ENCODE measurements around the gene ZSWIM3. TPM values are rescaled to one million over a fixed set of nuclear protein-coding genes. Genes with fewer than 3 reads are reported as not detected.
A peak's percentile ranks its signal among the peaks of the same experiment; 100 is the strongest.

The ZSWIM3 gene
- total and polyA plus RNA-seq, 2 of the 13 experiments (the other 11 are each of a cell fraction or from before 2014, with no cell fraction given): 5.2 to 5.8 TPM

DNA sequence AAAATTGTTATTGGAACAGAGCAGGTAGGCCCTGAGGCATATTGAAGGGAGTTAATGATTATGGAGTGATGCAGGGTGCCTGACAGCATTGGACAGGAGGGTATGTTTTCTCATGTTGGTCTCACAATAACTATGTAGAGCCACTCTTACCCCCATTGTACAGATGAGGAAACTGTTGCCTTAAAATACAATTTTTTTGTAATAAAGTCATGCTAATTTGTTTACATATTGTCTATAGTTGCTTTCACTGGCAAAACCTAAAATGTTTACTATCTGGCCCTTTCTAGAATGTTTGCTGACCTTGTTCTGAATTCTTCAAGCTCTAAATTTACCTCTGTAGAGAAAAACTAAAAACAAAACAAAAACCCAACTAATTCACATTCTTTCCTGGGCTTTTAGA lies 5.9 kb upstream of the ZSWIM3 start:
- H3K27ac ChIP-seq (ENCODE audit: extremely low read length, insufficient read depth, low read length): no peak overlapping the region
- ATAC-seq: no peak
- H3K9me3 ChIP-seq (ENCODE audit: low read length): no peaks in the 10 kb centered on the region
- H3K4me1 ChIP-seq (ENCODE audit: insufficient read depth, low read length): peaks cover 8% of the 10 kb centered on the region
- intact Hi-C loops (cut with micrococcal nuclease; ENCODE audit: unreplicated experiment): no loop called here
- no peaks in the 10 kb centered on the region for H4K20me1 ChIP-seq (ENCODE audit: insufficient read depth, low read length)
- H3K4me2 ChIP-seq (ENCODE audit: low read depth, low read length): no peak overlapping the region
- in situ Hi-C loops (cut with HindIII; ENCODE audit: extremely low pct_ligation_motif_present, low pct_unique_long_range_greater_than_20kb): no loop called here
- TF ChIP-seq TSC22D2 (CRISPR knock-in tag; IDR thresholded peaks at IDR 0.05; ENCODE audit: borderline replicate concordance) (no peak), FOXP1 (IDR thresholded peaks at IDR 0.05) (no peak), FOXP1 (CRISPR knock-in tag; IDR thresholded peaks at IDR 0.05) (no peak), RBFOX2 (IDR thresholded peaks at IDR 0.05; ENCODE audit: low read depth, low read length) (peak; percentile 30; the same call in 1 of the 2 replicates), TBX3 (IDR thresholded peaks at IDR 0.05; ENCODE audit: borderline replicate concordance) (no peak)
- H3K4me3 ChIP-seq (replicated peaks in 1 of 3; ENCODE audit: insufficient read depth in 1 of 3, low read depth in 2 of 3, low read length in 3 of 3): no peak overlapping the region
- POLR2A ChIA-PET: interaction anchor here (1.8 to 2.7 kb wide), 2 partner anchors 18 to 39 kb away, joined by 8 to 17 read pairs; partner anchors contain the start of genes CTSA, NEURL2 and SNX21
- no peaks in the 10 kb centered on the region for H3K27me3 ChIP-seq (ENCODE audit: control insufficient read depth in 1 of 2, insufficient read depth in 2 of 2, low read length in 2 of 2)
- DNase-seq (ENCODE audit: low spot score): no peak
- H3K9ac ChIP-seq (ENCODE audit: insufficient read depth, low read depth, low read length): no peak overlapping the region
- H3K36me3 ChIP-seq (replicated peaks in 1 of 2; ENCODE audit: control insufficient read depth in 1 of 2, insufficient read depth in 2 of 2, low read length in 2 of 2): peaks cover 2 to 5% of the 10 kb centered on the region in 2 experiments; a peak in 2 of 5 replicates
- BruUV-seq (replicated peaks): no TSS peak
- CTCF ChIA-PET (ENCODE audit: low intra/inter-chr PET ratio, low total read pairs): no interaction called here
- H3K79me2 ChIP-seq (ENCODE audit: insufficient read depth, low read length): peaks cover under 1% of the 10 kb centered on the region
- no peak overlapping the region for H2AFZ ChIP-seq (ENCODE audit: low read length)
- FAIRE-seq: no peak

- Histone ChIP-seq H3K9ac (ENCODE audit: insufficient read depth, low read depth, low read length) (no peak overlapping the region), H3K4me1 (ENCODE audit: insufficient read depth, low read length) (peaks cover 11% of the 10 kb centered on the region), H3K9me3 (ENCODE audit: low read length) (no peaks in the 10 kb centered on the region), H3K79me2 (ENCODE audit: insufficient read depth, low read length) (peaks cover 4% of the 10 kb centered on the region), H2AFZ (ENCODE audit: low read length) (no peak overlapping the region), H3K27me3 (ENCODE audit: control insufficient read depth in 1 of 2, insufficient read depth in 2 of 2, low read length in 2 of 2) (no peaks in the 10 kb centered on the region), H3K36me3 (replicated peaks in 1 of 2; ENCODE audit: control insufficient read depth in 1 of 2, insufficient read depth in 2 of 2, low read length in 2 of 2) (peaks cover 0 to 2% of the 10 kb centered on the region in 2 experiments; a peak in 1 of 5 replicates), H4K20me1 (ENCODE audit: insufficient read depth, low read length) (no peaks in the 10 kb centered on the region), H3K27ac (ENCODE audit: extremely low read length, insufficient read depth, low read length) (no peak overlapping the region), H3K4me3 (replicated peaks in 1 of 3; ENCODE audit: insufficient read depth in 1 of 3, low read depth in 2 of 3, low read length in 3 of 3) (no peak overlapping the region), H3K4me2 (ENCODE audit: low read depth, low read length) (no peak overlapping the region)
- in situ Hi-C loops (cut with HindIII; ENCODE audit: extremely low pct_ligation_motif_present, low pct_unique_long_range_greater_than_20kb) (no loop called here), intact Hi-C loops (cut with micrococcal nuclease; ENCODE audit: unreplicated experiment) (no loop called here)
- BruUV-seq (replicated peaks): no TSS peak
- CTCF ChIA-PET (ENCODE audit: low intra/inter-chr PET ratio, low total read pairs): no interaction called here
- ATAC-seq: no peak
- 97% methylated on average over 6 of the region's 6 CpGs for whole genome bisulfite sequencing (ENCODE audit: low lambda C conversion rate)
- POLR2A ChIA-PET: interaction anchor here (1.1 to 2.7 kb wide), 4 partner anchors 11 to 39 kb away, joined by 3 to 17 read pairs (median 6); partner anchors contain the start of genes CTSA, NEURL2 and SNX21
- FAIRE-seq: no peak
- DNase-seq (ENCODE audit: low spot score): no peak
- no peak for TF ChIP-seq WIZ (CRISPR knock-in tag; IDR thresholded peaks at IDR 0.05)
Measured at GRCh38 chr20:45852326-45852725, 5.1 kb upstream of the ZSWIM3 start.

All from HepG2 (cell line).